Right atrium auricular region (tissue), 2 donors: Measurements from ENCODE around the gene CIT. TPM values are rescaled to one million over a fixed set of nuclear protein-coding genes. Genes with fewer than 3 reads are reported as not detected.

Experiments used
- DNase-seq: peaks from one replicate; pipeline ENCODE4 v3.0.0-alpha.2; 2019; ENCODE audit warnings: low spot score
- H3K27ac ChIP-seq, 2 donors: fragments of 200-600 bp; sonication (generic); 1 replicate in 1 of 2; 2 replicates in 1 of 2; pipeline ENCODE4 v1.5.1; 2016 to 2019
- H3K27me3 ChIP-seq, 2 donors: fragments of 200-600 bp; sonication (generic); one replicate each; pipeline versions ENCODE4 v1.5.1 to v1.6.0; 2017 to 2019
- H3K36me3 ChIP-seq: fragments of 200-600 bp; sonication (generic); one replicate; pipeline ENCODE4 v1.5.1; 2016
- H3K4me1 ChIP-seq, 2 donors: fragments of 200-600 bp; sonication (generic); one replicate each; pipeline versions ENCODE4 v1.5.1 to v1.6.0; 2017 to 2019
- H3K4me3 ChIP-seq, 2 donors: fragments of 200-600 bp; sonication (generic); 1 replicate in 1 of 2; 2 replicates in 1 of 2; pipeline ENCODE4 v1.5.1; 2017 to 2019; ENCODE audit warnings: mild to moderate bottlenecking in 1 of 2, moderate library complexity in 1 of 2
- H3K9me3 ChIP-seq, 2 donors: fragments of 200-600 bp; sonication (generic); one replicate each; pipeline ENCODE4 v1.5.1; 2019
- total RNA-seq, 2 donors: library from RNA; depleted of rRNA; stranded (reverse); fragments of >200 nt; gene quantifications; one replicate each; pipeline ENCODE4 v1.1.0, GENCODE V29; 2016
- TF ChIP-seq, protein P1 (sequence below), 2 donors: fragments of 200-600 bp; sonication (generic); IDR thresholded peaks; one replicate each; pipeline ENCODE4 v1.5.1; 2019; ENCODE audit warnings: antibody characterized with exemption in 2 of 2

The CIT gene
- total RNA-seq, 2 donors from 2014 or later = 0.79 to 1.2 TPM

DNA sequence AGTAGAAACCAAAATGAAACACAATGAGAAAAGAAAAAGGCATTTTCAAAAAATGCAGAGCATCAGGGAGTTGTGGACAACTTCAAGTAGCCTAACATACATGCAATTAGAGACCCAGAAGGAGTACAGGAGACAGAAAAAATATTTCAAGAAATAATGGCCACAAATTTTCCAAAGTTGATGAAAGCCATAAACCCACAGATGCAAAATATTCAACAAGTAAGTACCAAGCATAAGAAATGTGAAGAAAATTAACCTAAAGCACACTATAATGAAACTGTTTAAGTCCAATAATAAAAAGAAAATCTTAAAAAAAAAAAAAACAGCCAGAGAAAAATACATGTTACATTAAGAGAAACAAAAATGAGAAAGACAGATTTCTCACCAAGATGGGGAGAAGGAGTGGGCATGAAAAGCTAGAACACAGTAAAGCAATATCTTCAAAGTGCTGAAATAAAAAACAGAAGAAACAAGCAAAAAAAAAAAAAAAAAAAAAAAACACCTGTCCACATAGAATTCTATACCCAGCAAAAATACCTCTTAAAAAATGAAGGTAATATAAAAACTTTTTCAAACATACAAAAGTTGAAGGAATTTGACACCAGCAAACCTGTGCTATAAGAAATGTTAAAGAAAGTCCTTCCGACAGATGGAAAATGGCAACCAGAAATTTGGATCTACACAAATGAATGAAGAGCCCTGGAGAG is 132.1 kb downstream of the CIT start:
- Histone ChIP-seq H3K36me3 (no peaks in the 10 kb centered on the region), H3K27ac (no peak overlapping the region), H3K4me3 (no peak overlapping the region), H3K27me3 (no peaks in the 10 kb centered on the region), H3K9me3 (peaks cover 0 to 18% of the 10 kb centered on the region in 2 donors), H3K4me1 (no peaks in the 10 kb centered on the region)
- TF ChIP-seq, protein P1, sequence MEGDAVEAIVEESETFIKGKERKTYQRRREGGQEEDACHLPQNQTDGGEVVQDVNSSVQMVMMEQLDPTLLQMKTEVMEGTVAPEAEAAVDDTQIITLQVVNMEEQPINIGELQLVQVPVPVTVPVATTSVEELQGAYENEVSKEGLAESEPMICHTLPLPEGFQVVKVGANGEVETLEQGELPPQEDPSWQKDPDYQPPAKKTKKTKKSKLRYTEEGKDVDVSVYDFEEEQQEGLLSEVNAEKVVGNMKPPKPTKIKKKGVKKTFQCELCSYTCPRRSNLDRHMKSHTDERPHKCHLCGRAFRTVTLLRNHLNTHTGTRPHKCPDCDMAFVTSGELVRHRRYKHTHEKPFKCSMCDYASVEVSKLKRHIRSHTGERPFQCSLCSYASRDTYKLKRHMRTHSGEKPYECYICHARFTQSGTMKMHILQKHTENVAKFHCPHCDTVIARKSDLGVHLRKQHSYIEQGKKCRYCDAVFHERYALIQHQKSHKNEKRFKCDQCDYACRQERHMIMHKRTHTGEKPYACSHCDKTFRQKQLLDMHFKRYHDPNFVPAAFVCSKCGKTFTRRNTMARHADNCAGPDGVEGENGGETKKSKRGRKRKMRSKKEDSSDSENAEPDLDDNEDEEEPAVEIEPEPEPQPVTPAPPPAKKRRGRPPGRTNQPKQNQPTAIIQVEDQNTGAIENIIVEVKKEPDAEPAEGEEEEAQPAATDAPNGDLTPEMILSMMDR (IDR thresholded peaks at IDR 0.05) = no peak
- no peak for DNase-seq

DNA sequence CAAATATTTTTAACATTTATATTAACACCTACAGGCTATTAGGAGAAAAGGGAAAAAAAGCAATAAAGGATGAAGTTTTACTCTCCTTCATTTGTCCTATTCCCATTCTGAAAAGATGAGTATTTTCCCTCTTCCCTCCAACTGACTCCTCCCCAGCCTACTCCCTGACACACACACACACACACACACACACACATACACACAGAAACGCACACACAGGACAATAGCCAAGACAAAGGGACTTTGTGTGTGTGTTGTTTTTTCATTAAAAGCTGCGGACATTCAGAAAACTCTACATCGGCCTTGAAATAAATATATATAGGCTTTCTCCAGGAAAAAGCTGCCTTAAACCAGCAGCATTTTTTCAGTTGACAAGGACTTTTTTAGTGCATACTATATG is 134.4 kb downstream of the CIT start:
- H3K9me3 ChIP-seq = peaks cover 0 to 18% of the 10 kb centered on the region in 2 donors
- no peaks in the 10 kb centered on the region for H3K4me1 ChIP-seq
- H3K27ac ChIP-seq = no peak overlapping the region
- DNase-seq = no peak
- no peaks in the 10 kb centered on the region for H3K36me3 ChIP-seq
- H3K4me3 ChIP-seq = no peak overlapping the region
- H3K27me3 ChIP-seq = no peaks in the 10 kb centered on the region
- TF ChIP-seq, protein P1 (IDR thresholded peaks at IDR 0.05) = no peak

DNA sequence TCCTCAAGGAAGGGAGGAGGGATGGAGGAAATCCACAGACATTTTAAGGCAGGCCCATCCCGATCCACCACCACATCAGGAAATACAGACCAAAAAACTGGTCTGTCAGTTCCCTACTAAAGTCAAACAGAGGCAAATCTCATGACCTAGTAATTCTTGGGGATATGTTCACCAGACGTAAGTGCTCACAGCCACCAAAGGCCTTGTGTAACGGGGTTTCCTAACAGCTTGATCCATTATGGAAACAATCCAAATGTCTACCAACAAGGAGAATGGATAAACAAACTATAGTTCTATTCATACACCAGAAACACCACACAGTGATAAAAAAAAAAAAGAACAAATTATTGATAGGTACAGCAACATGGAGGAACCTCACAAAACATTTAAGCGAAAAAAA is 136.3 kb downstream of the CIT start:
- TF ChIP-seq, protein P1 (IDR thresholded peaks at IDR 0.05) = no peak
- no peaks in the 10 kb centered on the region for H3K36me3 ChIP-seq
- no peak overlapping the region for H3K4me3 ChIP-seq
- H3K27ac ChIP-seq = no peak overlapping the region
- H3K4me1 ChIP-seq = no peaks in the 10 kb centered on the region
- peaks cover 0 to 16% of the 10 kb centered on the region in 2 donors for H3K9me3 ChIP-seq
- no peak for DNase-seq
- no peaks in the 10 kb centered on the region for H3K27me3 ChIP-seq

DNA sequence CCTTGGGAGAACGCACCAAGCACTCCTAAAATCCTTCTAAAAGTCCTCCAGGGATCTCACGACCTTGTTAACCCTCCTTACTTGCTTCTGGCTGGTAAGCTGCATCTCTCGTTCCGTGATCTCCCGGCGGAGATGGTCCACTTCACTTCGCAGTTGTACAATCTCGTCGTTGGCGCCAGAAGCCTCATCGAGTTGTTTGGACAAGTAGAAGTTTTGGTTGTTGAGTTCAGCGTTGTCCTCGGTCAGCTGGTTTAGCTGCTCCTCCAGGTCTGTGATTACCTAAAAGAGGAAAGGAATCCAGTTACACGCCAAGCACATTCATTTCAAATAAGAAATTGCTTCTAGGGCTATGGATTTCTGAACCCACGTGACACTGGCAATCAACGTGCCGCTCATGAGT is 142.0 kb downstream of the CIT start:
- Histone ChIP-seq H3K27ac (no peak overlapping the region), H3K36me3 (no peaks in the 10 kb centered on the region), H3K4me1 (no peaks in the 10 kb centered on the region), H3K4me3 (no peak overlapping the region), H3K27me3 (no peaks in the 10 kb centered on the region), H3K9me3 (no peaks in the 10 kb centered on the region)
- TF ChIP-seq, protein P1 (IDR thresholded peaks at IDR 0.05) = no peak
- no peak for DNase-seq

DNA sequence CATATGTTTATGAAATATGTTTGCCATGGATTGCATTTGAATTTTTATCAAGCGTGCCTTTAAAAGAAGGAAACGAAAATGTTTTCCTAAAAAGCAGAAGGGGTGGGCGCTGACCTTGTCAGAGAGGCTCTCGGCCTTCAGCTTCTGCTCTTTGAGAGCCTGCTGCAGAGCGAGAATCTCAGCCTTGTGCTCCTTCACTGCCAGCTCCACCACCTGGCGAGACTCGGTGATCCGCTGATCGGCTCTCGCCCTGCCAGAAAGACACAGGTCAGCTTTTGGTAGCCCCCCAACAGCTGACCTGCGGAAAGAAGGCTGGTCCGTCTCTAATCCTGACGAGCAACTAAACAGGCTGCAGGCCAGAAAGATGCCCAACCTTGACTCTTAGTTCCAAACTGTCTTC is 146.7 kb downstream of the CIT start:
- no peak for DNase-seq
- TF ChIP-seq, protein P1 (IDR thresholded peaks at IDR 0.05) = no peak
- Histone ChIP-seq H3K4me1 (no peaks in the 10 kb centered on the region), H3K36me3 (no peaks in the 10 kb centered on the region), H3K27ac (no peak overlapping the region), H3K9me3 (no peaks in the 10 kb centered on the region), H3K27me3 (no peaks in the 10 kb centered on the region), H3K4me3 (no peak overlapping the region)

DNA sequence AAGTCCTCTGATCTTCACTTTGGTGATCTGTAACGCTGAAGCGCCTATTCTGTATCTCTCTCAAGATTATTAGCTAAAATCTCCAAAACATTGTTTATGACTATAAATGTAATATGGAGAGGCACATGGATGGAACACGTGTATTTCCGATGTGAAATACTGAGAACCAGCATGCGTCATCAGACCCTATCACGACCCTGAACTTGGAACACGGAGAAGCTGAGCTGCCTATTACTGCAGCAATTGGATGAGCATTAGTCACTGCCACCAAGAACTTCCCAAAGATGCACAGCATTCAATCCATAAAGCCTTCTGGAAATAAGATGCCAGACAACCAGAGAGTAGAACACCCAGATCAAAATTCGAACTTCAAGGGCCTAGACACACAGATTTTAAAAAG is 147.2 kb downstream of the CIT start:
- no peak for DNase-seq
- Histone ChIP-seq H3K4me3 (no peak overlapping the region), H3K27me3 (no peaks in the 10 kb centered on the region), H3K36me3 (no peaks in the 10 kb centered on the region), H3K4me1 (no peaks in the 10 kb centered on the region), H3K9me3 (no peaks in the 10 kb centered on the region), H3K27ac (no peak overlapping the region)
- TF ChIP-seq, protein P1 (IDR thresholded peaks at IDR 0.05) = no peak
